GM19455 (cell line): Measurements from ENCODE around the gene AKNAD1.

Experiments
- ATAC-seq: cut with Tn5 transposase; IDR thresholded peaks from one replicate; pipeline ENCODE4 v1.9.1; 2021; ENCODE audit not compliant: unreplicated experiment

Gene AKNAD1

GRCh38 chr1:108830119-108831008 is 26.5 kb downstream of the AKNAD1 start:
- ATAC-seq, result no peak

DNA sequence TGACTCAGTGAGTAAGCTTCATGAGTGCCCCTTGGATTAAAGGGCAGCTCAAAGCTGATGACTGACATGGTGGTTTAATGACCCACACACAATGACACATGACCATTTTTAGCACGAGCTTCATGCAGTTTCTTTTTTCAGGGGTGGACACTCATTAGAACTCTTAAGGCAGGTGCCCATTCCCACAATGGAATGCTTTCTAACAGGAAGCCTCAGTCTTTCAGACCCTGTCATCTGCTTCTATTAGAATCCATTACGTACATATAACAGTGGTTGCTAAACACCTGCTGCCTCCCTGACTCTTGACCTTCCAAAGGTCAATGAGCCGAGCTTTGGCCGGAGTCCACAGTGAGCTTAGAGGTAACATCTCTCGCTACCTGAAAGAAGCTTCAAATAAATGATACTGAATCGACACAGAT is 27.4 kb downstream of the AKNAD1 start:
- no peak for ATAC-seq

- no peak for ATAC-seq
These were observed 28.6 kb downstream of the AKNAD1 start for GRCh38 chr1:108828074-108828961.

- ATAC-seq, result no peak
These were observed 30.7 kb downstream of the AKNAD1 start for GRCh38 chr1:108826081-108826635.

- ATAC-seq, result no peak
These were observed 32.8 kb downstream of the AKNAD1 start for GRCh38 chr1:108824051-108824450.

DNA sequence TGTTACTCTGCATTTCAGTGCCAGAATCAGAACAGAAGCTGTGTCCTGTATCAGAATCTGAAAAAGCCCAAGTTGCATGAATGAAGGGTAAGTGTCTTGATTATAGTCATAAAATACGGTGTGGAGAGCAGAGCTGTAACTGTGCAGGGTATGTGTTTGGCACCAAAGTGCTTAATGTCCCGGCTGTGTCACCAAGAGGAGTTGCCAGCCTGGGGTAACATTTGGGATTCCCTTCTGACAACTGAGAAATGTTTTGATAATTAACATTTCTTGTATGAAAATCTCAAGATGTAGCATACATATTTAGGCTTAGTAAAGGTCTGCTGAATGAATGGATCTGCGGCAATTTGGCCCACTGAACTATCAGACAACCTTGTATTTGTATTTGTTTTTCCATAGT is 33.3 kb downstream of the AKNAD1 start:
- no peak for ATAC-seq

DNA sequence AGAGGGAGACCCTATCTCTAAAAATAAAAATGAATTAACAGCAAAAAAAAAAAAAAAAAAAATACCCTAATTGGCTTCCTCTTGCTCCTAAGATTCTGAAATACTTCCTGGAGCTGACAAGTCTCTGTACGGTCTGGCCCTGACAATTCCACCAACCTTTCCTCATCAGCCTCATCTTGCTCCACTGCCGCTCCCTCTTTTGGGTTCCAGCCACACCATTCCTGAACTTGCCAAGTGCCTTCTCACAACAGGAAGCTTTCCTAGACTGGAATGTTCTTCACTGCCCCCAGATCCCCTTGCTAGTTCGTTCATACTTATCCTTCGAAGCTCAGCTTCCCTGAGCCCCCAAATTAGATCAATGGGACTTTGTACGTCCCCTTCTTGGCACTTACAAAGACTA is 37.0 kb downstream of the AKNAD1 start:
- ATAC-seq, result no peak

GRCh38 chr1:108817811-108818210 is 39.1 kb downstream of the AKNAD1 start:
- no peak for ATAC-seq

DNA sequence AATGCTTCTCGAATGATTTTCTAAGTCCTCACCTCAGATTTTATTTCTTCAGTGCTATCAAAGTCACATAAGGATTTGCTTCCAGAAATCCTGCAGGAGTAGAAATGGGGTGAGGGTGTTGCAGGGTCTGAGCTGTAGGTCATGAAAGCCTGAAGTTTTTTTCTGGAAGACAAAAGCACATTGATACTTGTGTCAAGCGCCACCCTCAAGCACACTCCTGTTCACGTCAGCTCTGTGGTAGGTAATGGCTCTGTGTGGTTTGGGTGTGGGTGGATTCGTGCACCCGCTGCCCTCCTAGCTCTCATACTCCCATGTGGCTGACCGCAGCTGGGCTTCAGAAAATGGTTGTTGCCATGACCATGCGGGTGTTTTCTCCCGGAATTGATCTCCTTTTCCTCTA is 39.9 kb downstream of the AKNAD1 start:
- ATAC-seq, result no peak

DNA sequence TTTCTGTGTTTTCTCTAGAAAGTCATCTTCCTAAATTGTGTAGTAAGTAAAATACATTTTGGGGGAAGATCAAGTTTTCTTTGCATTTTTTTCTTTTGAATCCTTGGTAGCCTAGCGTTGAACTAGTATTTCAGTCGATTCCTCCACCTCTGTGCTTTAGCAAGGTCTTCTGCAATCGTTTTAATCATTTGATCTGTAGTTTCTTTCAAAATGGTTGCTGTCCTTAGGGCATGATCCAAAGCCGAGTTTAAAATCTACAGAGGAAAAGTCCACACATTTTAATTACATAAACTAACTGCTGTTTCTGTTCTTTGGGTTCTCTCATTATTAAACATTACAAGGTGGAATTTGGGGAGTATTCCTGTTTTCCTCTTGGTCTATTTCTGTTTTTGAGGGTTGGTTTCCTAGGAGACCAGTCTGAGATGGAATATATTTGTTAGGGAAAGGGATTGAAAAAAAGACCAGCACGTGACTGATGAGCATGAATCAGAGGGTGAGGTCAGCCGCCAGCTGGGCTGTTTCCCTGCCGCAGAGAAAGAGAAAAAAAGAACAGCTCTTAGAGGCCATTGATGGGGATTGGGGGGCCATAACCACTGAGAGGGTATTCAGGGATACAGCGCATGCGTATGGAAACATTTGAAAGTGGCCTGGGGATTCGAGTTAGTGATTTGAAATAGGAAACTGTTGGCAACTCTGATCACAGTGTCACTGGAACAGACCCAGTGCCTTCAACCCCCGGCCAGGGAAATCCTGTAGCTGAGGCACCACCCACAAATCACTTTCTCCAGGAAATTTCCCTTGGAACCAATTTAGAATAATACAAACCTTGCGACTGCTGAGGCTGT is 40.6 kb downstream of the AKNAD1 start:
- ATAC-seq, result no peak

GRCh38 chr1:108815566-108815965 is 41.3 kb downstream of the AKNAD1 start:
- ATAC-seq, result no peak

GRCh38 chr1:108814343-108815125 is 42.4 kb downstream of the AKNAD1 start:
- no peak for ATAC-seq

- no peak for ATAC-seq
These were observed 43.6 kb downstream of the AKNAD1 start for GRCh38 chr1:108813326-108813725.

DNA sequence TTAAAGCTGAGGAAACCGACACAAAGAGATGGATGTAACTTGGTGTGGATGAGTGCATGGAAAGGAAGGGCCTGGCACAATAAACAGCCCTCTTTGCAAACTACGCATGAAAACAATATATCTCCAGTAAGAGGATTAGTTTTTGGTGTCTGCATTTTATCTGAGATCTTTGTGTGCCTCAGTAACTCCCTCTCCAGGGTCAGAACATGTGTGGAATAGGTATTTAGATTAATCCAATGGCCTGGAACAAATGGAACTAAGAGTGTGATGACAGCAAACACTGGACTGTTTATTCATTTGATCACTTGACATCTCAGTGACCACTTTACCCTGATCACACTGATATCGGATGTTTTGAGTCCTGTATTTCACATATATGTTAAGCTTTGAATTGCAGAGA is 45.3 kb downstream of the AKNAD1 start:
- ATAC-seq, result no peak

GRCh38 chr1:108808438-108808837 is 48.5 kb downstream of the AKNAD1 start:
- ATAC-seq, result no peak

DNA sequence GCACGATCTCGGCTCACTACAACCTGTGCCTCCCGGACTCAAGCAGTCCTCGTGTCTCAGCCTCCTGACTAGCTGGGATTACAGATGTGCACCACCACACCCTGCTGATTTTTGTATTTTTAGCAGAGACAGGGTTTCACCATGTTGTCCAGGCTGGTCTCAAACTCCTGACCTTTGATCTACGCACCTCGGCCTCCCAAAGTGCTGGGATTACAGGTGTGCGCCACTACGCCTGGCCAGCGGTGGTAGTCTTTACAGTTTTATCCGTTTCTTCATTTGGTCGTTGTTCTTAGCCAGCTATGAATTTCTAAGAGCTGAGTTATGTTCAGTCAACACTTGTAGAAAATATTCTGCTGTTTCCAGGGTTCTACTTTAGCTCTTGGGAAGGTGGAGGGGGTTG is 53.3 kb downstream of the AKNAD1 start:
- no peak for ATAC-seq

- no peak for ATAC-seq
These were observed 55.8 kb downstream of the AKNAD1 start for GRCh38 chr1:108801101-108801500.

DNA sequence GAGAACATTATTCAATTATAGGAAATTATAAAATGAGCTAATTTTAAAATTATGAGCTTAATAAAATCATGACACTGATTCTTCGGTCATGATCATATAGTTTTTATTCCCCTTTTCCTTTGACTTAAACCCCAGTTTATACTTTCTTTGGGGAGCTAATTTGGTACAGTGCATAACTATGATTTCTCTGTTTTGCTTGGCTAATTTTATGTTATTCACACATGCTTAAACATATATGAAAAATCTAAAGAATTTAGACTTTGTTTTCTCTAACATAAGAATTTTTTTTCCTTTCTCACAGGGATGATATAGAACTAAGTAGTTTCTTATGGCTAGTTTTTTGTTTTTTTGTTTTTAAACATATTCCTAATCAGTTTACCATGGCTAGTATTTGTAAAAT is 57.9 kb downstream of the AKNAD1 start:
- ATAC-seq, result no peak

DNA sequence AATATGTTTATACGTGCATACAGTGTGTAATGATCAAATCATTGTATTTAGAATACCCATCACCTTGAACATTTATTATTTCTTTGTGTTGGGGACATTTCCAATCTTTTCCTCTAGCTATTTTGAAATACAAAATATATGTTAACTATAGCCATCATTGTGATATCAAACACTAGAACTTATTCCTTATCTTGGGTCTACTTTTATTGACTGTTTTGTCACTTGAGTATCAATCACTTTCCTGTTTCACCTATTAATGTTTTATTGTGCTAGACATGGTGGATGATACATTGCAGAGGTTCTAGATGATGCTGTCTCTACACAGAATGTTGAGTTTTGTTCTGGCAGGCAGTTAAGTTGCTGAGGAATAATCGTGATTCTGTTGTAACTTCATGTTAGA is 64.5 kb downstream of the AKNAD1 start:
- no peak for ATAC-seq

DNA sequence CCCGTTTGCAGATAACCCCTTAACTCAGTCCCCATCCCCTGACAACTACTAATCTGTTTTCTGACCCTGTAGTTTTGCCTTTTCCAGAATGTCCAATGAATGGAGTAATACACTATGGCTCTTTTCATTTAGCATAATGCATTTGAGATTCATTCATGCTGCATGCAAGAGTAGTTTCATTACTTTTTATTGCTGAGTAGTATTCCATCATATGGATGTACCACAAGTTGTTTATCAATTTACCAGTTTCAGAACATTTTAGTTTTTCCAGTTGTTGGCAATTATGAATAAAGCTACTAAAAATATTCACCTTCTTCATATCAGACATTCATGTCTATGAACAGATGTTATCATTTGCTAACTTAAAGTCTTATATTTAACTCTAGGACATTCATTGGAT is 65.1 kb downstream of the AKNAD1 start:
- ATAC-seq, result no peak
